Keratinocyte (primary cell): Measurements from ENCODE around the gene MED12L. TPM values are rescaled to one million over a fixed set of nuclear protein-coding genes. Genes with fewer than 3 reads are reported as not detected.

ENCODE experiments used
- DNase-seq: peaks from one replicate; pipeline ENCODE4 v3.0.0-alpha.2; 2011; ENCODE audit warnings: low read depth, missing footprints, low spot score
- FAIRE-seq: peaks from 2 replicates; lab custom pipeline; 2011; peaks lifted over from hg19 to GRCh38; lab: Jason Lieb, UNC
- H2AFZ ChIP-seq: 2 replicates; pipeline ENCODE4 v1.6.0; 2012; ENCODE audit warnings: low read length, control low read depth, inconsistent platforms; ENCODE audit not compliant: control insufficient read depth
- H3K27ac ChIP-seq: 2 replicates; pipeline ENCODE4 v1.5.1; 2011; ENCODE audit warnings: low read length; ENCODE audit not compliant: control insufficient read depth, insufficient read depth
- H3K27me3 ChIP-seq: 3 replicates; pipeline ENCODE4 v1.6.0; 2011; ENCODE audit warnings: low read length; ENCODE audit not compliant: control insufficient read depth, insufficient read depth; ENCODE audit errors: extremely low read depth
- H3K36me3 ChIP-seq, 2 experiments: 2 replicates in 1 of 2; 3 replicates in 1 of 2; pipeline ENCODE4 v1.5.1; 2011; ENCODE audit warnings: low read length in 2 of 2, mild to moderate bottlenecking in 1 of 2; ENCODE audit not compliant: control insufficient read depth in 2 of 2, insufficient read depth in 2 of 2; ENCODE audit errors: extremely low read depth in 1 of 2
- H3K4me1 ChIP-seq: 3 replicates; pipeline ENCODE4 v1.5.1; 2011; ENCODE audit warnings: low read length; ENCODE audit not compliant: control insufficient read depth, insufficient read depth; ENCODE audit errors: extremely low read depth
- H3K4me2 ChIP-seq: 3 replicates; pipeline ENCODE4 v1.6.0; 2011; ENCODE audit warnings: low read depth, low read length; ENCODE audit not compliant: control insufficient read depth, insufficient read depth; ENCODE audit errors: extremely low read depth
- H3K4me3 ChIP-seq, 3 experiments: fragments of 200-600 bp in 1 of 3; sonication (generic) in 1 of 3; 2 replicates in 2 of 3; 3 replicates in 1 of 3; pipeline ENCODE4 v1.5.1; 2011 to 2016; ENCODE audit warnings: low read length in 3 of 3, mild to moderate bottlenecking in 3 of 3, control low read depth in 2 of 3, inconsistent platforms in 1 of 3, low read depth in 1 of 3, mixed read lengths in 1 of 3, mixed run types in 1 of 3, moderate library complexity in 1 of 3; ENCODE audit not compliant: control insufficient read depth in 2 of 3, insufficient read depth in 2 of 3; ENCODE audit errors: extremely low read depth in 1 of 3
- H3K79me2 ChIP-seq: 2 replicates; pipeline ENCODE4 v1.6.0; 2012; ENCODE audit warnings: low read length; ENCODE audit not compliant: control insufficient read depth, insufficient read depth
- H3K9ac ChIP-seq: 3 replicates; pipeline ENCODE4 v1.6.0; 2011; ENCODE audit warnings: low read length; ENCODE audit not compliant: control insufficient read depth, insufficient read depth; ENCODE audit errors: extremely low read depth
- H3K9me1 ChIP-seq: 3 replicates; pipeline ENCODE4 v1.6.0; 2011; ENCODE audit warnings: low read length; ENCODE audit not compliant: control insufficient read depth, insufficient read depth; ENCODE audit errors: extremely low read depth
- H3K9me3 ChIP-seq: 2 replicates; pipeline ENCODE4 v1.5.1; 2012; ENCODE audit warnings: low read depth, low read length; ENCODE audit not compliant: control insufficient read depth
- H4K20me1 ChIP-seq: 3 replicates; pipeline ENCODE4 v1.6.0; 2011; ENCODE audit warnings: low read length; ENCODE audit not compliant: control insufficient read depth, insufficient read depth; ENCODE audit errors: extremely low read depth
- EZH2 ChIP-seq: IDR thresholded peaks from one replicate; pipeline ENCODE4 v1.6.1; 2012; ENCODE audit warnings: inconsistent platforms, mild to moderate bottlenecking, low read length, moderate library complexity
- dilution Hi-C: fragments of 300-500 bp; cut with MboI; formaldehyde crosslinking; loops from one replicate; pipeline ENCODE4 v1.7.0; 2020; ENCODE audit warnings: low sequenced_read_pairs; ENCODE audit not compliant: extremely low pct_ligation_motif_present
- polyA plus RNA-seq, 5 experiments: library from polyadenylated mRNA; depleted of rRNA in 3 of 5; stranded (reverse) in 3 of 5; stranded (forward) in 1 of 5; unstranded in 1 of 5; fragments of >200 nt; gene quantifications; 1 replicate in 1 of 5; 2 replicates in 3 of 5; 3 replicates in 1 of 5; pipeline versions ENCODE4 v1.2.1 to v1.2.3, GENCODE V29; 2011 to 2012; ENCODE audit warnings: missing spikeins in 2 of 5, low read depth in 1 of 5, low replicate concordance in 1 of 5
- TF ChIP-seq, protein P1 (sequence below), 3 experiments: IDR thresholded peaks in 1 of 3; conservative IDR thresholded peaks in 1 of 3; optimal IDR thresholded peaks in 1 of 3; 2 replicates in 2 of 3; 3 replicates in 1 of 3; pipeline versions ENCODE3 to v1.5.1; 2011; ENCODE audit warnings: low read length in 3 of 3, mild to moderate bottlenecking in 3 of 3, moderate library complexity in 2 of 3, control low read depth in 1 of 3, inconsistent platforms in 1 of 3; ENCODE audit not compliant: insufficient read depth in 2 of 3; ENCODE audit errors: extremely low read depth in 1 of 3

Gene MED12L
- polyA plus RNA-seq, 1 donor (not counting 4 experiments of a cell fraction or from before 2014, with no cell fraction given) = 0.04 TPM

DNA sequence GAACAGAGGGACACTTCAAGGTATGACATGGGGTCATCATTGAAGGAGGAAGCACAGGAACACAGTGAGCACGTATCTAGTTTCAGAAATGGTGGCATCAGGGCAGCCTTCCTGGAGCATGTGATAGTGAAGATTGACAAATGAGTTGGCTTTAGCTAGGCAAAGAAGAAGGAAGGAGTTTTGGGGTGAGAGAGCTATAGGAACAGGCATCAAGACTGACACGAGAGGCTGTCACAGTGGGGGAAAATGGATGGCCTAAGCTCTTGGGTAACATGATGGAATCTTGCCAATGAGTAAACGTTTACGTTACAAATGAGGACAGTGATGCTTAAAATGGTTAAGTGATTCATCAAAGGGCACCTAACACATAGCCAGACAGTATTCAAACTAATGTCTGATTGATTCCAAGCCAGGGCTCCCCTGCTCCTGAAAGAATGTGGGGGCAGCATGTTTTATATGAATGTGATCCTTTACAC, 140.7 kb downstream of the MED12L start:
- DNase-seq = peak; percentile 75
- Histone ChIP-seq H3K9me1 (no peaks in the 10 kb centered on the region), H3K36me3 (no peaks in the 10 kb centered on the region), H3K27ac (no peak overlapping the region), H3K27me3 (no peaks in the 10 kb centered on the region), H3K4me1 (peaks cover 31% of the 10 kb centered on the region), H4K20me1 (no peaks in the 10 kb centered on the region), H3K79me2 (no peaks in the 10 kb centered on the region), H3K4me3 (no peak overlapping the region), H3K9me3 (no peaks in the 10 kb centered on the region), H3K9ac (no peak overlapping the region), H3K4me2 (peak overlapping the region; percentile 9), H2AFZ (peak overlapping the region; percentile 21)
- TF ChIP-seq, protein P1, sequence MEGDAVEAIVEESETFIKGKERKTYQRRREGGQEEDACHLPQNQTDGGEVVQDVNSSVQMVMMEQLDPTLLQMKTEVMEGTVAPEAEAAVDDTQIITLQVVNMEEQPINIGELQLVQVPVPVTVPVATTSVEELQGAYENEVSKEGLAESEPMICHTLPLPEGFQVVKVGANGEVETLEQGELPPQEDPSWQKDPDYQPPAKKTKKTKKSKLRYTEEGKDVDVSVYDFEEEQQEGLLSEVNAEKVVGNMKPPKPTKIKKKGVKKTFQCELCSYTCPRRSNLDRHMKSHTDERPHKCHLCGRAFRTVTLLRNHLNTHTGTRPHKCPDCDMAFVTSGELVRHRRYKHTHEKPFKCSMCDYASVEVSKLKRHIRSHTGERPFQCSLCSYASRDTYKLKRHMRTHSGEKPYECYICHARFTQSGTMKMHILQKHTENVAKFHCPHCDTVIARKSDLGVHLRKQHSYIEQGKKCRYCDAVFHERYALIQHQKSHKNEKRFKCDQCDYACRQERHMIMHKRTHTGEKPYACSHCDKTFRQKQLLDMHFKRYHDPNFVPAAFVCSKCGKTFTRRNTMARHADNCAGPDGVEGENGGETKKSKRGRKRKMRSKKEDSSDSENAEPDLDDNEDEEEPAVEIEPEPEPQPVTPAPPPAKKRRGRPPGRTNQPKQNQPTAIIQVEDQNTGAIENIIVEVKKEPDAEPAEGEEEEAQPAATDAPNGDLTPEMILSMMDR (optimal IDR thresholded peaks at IDR 0.05 in 1 of 3, IDR thresholded peaks at IDR 0.05 in 1 of 3, conservative IDR thresholded peaks at IDR 0.05 in 1 of 3; ENCODE audit: extremely low read depth in 1 of 3, insufficient read depth in 2 of 3, low read length in 3 of 3) = no peak
- no peak for TF ChIP-seq EZH2
- peak; percentile 74 for FAIRE-seq
- dilution Hi-C loops = no loop called here

DNA sequence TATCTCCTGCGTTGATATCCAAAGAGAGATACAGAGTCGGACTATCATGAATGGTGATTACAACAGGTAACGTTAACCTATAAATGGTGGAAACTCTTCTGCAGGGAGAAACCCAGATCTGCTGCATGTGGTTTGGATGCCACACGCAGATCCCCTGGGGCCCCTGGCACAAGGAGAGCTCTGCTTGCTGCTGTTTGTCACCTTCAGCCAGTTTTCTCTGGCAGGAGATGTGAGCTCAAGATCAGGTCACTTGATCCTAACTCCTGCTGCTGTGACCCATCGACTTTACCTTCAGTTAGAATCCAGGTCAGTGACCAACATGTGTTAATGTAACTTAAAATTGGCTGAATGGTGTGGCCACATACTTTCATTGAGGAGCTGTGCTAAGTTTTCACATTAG, 141.4 kb downstream of the MED12L start:
- no peaks in the 10 kb centered on the region for H3K27me3 ChIP-seq
- no peaks in the 10 kb centered on the region for H3K9me3 ChIP-seq
- DNase-seq (no peak), FAIRE-seq (no peak)
- H2AFZ ChIP-seq = no peak overlapping the region
- no peak overlapping the region for H3K4me2 ChIP-seq
- dilution Hi-C loops = no loop called here
- no peaks in the 10 kb centered on the region for H3K9me1 ChIP-seq
- H3K4me1 ChIP-seq = peaks cover 31% of the 10 kb centered on the region
- TF ChIP-seq, protein P1 (optimal IDR thresholded peaks at IDR 0.05 in 1 of 3, IDR thresholded peaks at IDR 0.05 in 1 of 3, conservative IDR thresholded peaks at IDR 0.05 in 1 of 3; ENCODE audit: extremely low read depth in 1 of 3, insufficient read depth in 2 of 3, low read length in 3 of 3) = no peak
- no peak for TF ChIP-seq EZH2
- no peak overlapping the region for H3K27ac ChIP-seq
- no peak overlapping the region for H3K4me3 ChIP-seq
- no peaks in the 10 kb centered on the region for H3K79me2 ChIP-seq
- H4K20me1 ChIP-seq = no peaks in the 10 kb centered on the region
- no peak overlapping the region for H3K9ac ChIP-seq
- no peaks in the 10 kb centered on the region for H3K36me3 ChIP-seq
